Astrocyte (in vitro differentiated cells and primary cell): ENCODE results near the gene NABP1. TPM values are rescaled to one million over a fixed set of nuclear protein-coding genes. Genes with fewer than 3 reads are reported as not detected.

Source experiments
- DNase-seq: peaks from one replicate; pipeline ENCODE4 v3.0.0-alpha.2; 2010; ENCODE audit warnings: low read depth
- FAIRE-seq: peaks from 2 replicates; lab custom pipeline; 2011; peaks lifted over from hg19 to GRCh38; lab: Jason Lieb, UNC
- H2AFZ ChIP-seq: 2 replicates; pipeline ENCODE4 v1.6.0; 2012; ENCODE audit warnings: low read depth, low read length, inconsistent platforms
- H3K27ac ChIP-seq: 2 replicates; pipeline ENCODE4 v1.5.1; 2011; ENCODE audit warnings: low read depth, low read length, inconsistent platforms
- H3K27me3 ChIP-seq: 2 replicates; pipeline ENCODE4 v1.6.0; 2011; ENCODE audit warnings: low read length, inconsistent platforms; ENCODE audit not compliant: insufficient read depth
- H3K36me3 ChIP-seq: 2 replicates; pipeline ENCODE4 v1.5.1; 2011; ENCODE audit warnings: low read length, inconsistent platforms; ENCODE audit not compliant: insufficient read depth
- H3K4me1 ChIP-seq: 2 replicates; pipeline ENCODE4 v1.5.1; 2011; ENCODE audit warnings: low read length, inconsistent platforms; ENCODE audit not compliant: insufficient read depth
- H3K4me2 ChIP-seq: 2 replicates; pipeline ENCODE4 v1.6.0; 2012; ENCODE audit warnings: low read length, inconsistent platforms
- H3K4me3 ChIP-seq: 2 replicates; pipeline ENCODE4 v1.5.1; 2011; ENCODE audit warnings: low read depth, mild to moderate bottlenecking, low read length, inconsistent platforms; ENCODE audit not compliant: insufficient read depth
- H3K79me2 ChIP-seq: 2 replicates; pipeline ENCODE4 v1.6.0; 2012; ENCODE audit warnings: mild to moderate bottlenecking, low read length, inconsistent platforms; ENCODE audit not compliant: insufficient read depth
- H3K9ac ChIP-seq: 2 replicates; pipeline ENCODE4 v1.6.0; 2012; ENCODE audit warnings: mild to moderate bottlenecking, low read length, inconsistent platforms
- H3K9me3 ChIP-seq: 2 replicates; pipeline ENCODE4 v1.5.1; 2012; ENCODE audit warnings: low read depth, mild to moderate bottlenecking, low read length, inconsistent platforms; ENCODE audit not compliant: insufficient read depth
- H4K20me1 ChIP-seq: 2 replicates; pipeline ENCODE4 v1.6.0; 2012; ENCODE audit warnings: low read length, inconsistent platforms; ENCODE audit not compliant: insufficient read depth
- H3K27ac Mint-ChIP-seq: one replicate; pipeline ENCODE4 v1.8.0; 2021; ENCODE audit warnings: mild to moderate bottlenecking, mixed read lengths; ENCODE audit not compliant: unreplicated experiment
- H3K27me3 Mint-ChIP-seq: one replicate; pipeline ENCODE4 v1.8.0; 2021; ENCODE audit warnings: low read depth, mixed read lengths; ENCODE audit not compliant: unreplicated experiment
- H3K36me3 Mint-ChIP-seq: one replicate; pipeline ENCODE4 v1.8.0; 2021; ENCODE audit warnings: low read depth, mixed read lengths; ENCODE audit not compliant: unreplicated experiment
- H3K4me1 Mint-ChIP-seq: one replicate; pipeline ENCODE4 v1.8.0; 2021; ENCODE audit warnings: low read depth, mixed read lengths; ENCODE audit not compliant: unreplicated experiment
- H3K4me3 Mint-ChIP-seq: one replicate; pipeline ENCODE4 v1.8.0; 2021; ENCODE audit warnings: mild to moderate bottlenecking, moderate library complexity, mixed read lengths; ENCODE audit not compliant: unreplicated experiment
- H3K9me3 Mint-ChIP-seq: one replicate; pipeline ENCODE4 v1.8.0; 2021; ENCODE audit warnings: mild to moderate bottlenecking, mixed read lengths; ENCODE audit not compliant: unreplicated experiment
- EZH2 ChIP-seq: IDR thresholded peaks from 2 replicates; pipeline ENCODE4 v1.6.1; 2012; ENCODE audit warnings: mild to moderate bottlenecking, low read length, inconsistent platforms; ENCODE audit not compliant: insufficient read depth
- total RNA-seq: library from RNA; stranded (reverse); gene quantifications from 2 replicates; pipeline ENCODE4 v1.2.1, GENCODE V29; 2021
- TF ChIP-seq, protein P1 (sequence below): IDR thresholded peaks from 2 replicates; pipeline ENCODE4 v1.5.1; 2011; ENCODE audit warnings: low read depth, mild to moderate bottlenecking, inconsistent platforms, low read length, moderate library complexity; ENCODE audit not compliant: insufficient read depth

The NABP1 gene
- total RNA-seq, 1 donor from 2014 or later: 213 TPM

DNA sequence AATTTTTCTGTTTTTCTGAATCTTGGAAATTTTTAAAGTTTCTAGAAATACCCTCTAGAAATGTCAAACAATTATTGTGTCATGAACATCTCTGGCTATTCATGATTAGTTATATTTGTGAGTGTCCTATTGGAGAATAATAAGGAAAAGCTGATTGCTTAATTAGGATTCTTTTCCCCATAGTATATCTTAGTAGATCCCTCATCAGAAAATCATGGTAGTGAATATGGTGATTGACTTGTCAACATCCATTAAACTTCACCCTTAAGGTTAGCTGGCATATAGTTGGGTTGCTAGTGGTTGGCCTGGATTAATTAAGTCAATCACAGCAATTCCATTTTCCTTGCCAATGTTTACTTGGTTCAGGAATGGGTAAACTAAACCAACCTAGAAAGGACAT, 18.7 kb upstream of the NABP1 start:
- Histone ChIP-seq H4K20me1 (no peaks in the 10 kb centered on the region), H2AFZ (no peak overlapping the region), H3K27ac (no peak overlapping the region), H3K4me1 (no peaks in the 10 kb centered on the region), H3K27me3 (no peaks in the 10 kb centered on the region), H3K4me2 (no peak overlapping the region), H3K79me2 (no peaks in the 10 kb centered on the region), H3K9me3 (no peaks in the 10 kb centered on the region), H3K4me3 (no peak overlapping the region), H3K36me3 (no peaks in the 10 kb centered on the region), H3K9ac (no peak overlapping the region)
- DNase-seq: no peak
- no peak for TF ChIP-seq EZH2
- TF ChIP-seq, protein P1, sequence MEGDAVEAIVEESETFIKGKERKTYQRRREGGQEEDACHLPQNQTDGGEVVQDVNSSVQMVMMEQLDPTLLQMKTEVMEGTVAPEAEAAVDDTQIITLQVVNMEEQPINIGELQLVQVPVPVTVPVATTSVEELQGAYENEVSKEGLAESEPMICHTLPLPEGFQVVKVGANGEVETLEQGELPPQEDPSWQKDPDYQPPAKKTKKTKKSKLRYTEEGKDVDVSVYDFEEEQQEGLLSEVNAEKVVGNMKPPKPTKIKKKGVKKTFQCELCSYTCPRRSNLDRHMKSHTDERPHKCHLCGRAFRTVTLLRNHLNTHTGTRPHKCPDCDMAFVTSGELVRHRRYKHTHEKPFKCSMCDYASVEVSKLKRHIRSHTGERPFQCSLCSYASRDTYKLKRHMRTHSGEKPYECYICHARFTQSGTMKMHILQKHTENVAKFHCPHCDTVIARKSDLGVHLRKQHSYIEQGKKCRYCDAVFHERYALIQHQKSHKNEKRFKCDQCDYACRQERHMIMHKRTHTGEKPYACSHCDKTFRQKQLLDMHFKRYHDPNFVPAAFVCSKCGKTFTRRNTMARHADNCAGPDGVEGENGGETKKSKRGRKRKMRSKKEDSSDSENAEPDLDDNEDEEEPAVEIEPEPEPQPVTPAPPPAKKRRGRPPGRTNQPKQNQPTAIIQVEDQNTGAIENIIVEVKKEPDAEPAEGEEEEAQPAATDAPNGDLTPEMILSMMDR: no peak
- no peak overlapping the region for H3K4me3 Mint-ChIP-seq
- no peaks in the 10 kb centered on the region for H3K27me3 Mint-ChIP-seq
- H3K4me1 Mint-ChIP-seq: peaks cover 21% of the 10 kb centered on the region
- FAIRE-seq: no peak
- no peaks in the 10 kb centered on the region for H3K36me3 Mint-ChIP-seq
- no peak overlapping the region for H3K27ac Mint-ChIP-seq
- H3K9me3 Mint-ChIP-seq: no peaks in the 10 kb centered on the region

DNA sequence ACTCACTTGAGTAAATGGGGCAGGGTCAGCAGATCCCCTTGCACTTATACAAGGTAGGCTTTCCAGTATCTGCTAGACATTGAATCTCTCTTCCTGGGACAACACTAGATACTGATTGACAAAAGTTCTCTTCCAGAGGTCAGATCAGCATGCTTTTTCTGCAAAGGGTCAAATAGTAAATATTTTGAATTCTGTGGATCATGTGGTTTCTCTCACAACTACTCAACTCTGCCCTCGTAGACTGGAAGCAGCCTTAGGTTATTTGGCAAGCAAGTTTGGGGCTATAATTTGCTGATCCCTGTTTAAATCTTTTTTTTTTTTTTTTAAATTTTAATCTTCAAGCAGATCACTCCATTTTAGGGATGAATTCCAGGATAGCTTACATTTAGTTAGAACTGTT, 17.4 kb upstream of the NABP1 start:
- FAIRE-seq (no peak), DNase-seq (no peak)
- TF ChIP-seq EZH2: no peak
- TF ChIP-seq, protein P1: no peak
- Histone ChIP-seq H4K20me1 (no peaks in the 10 kb centered on the region), H3K9ac (no peak overlapping the region), H3K9me3 (no peaks in the 10 kb centered on the region), H3K4me1 (peaks cover 4% of the 10 kb centered on the region), H2AFZ (no peak overlapping the region), H3K27ac (no peak overlapping the region), H3K27me3 (no peaks in the 10 kb centered on the region), H3K79me2 (no peaks in the 10 kb centered on the region), H3K4me2 (no peak overlapping the region), H3K4me3 (no peak overlapping the region), H3K36me3 (no peaks in the 10 kb centered on the region)
- H3K36me3 Mint-ChIP-seq: peaks cover 2% of the 10 kb centered on the region
- peaks cover 2% of the 10 kb centered on the region for H3K9me3 Mint-ChIP-seq
- no peak overlapping the region for H3K4me3 Mint-ChIP-seq
- no peaks in the 10 kb centered on the region for H3K27me3 Mint-ChIP-seq
- H3K27ac Mint-ChIP-seq: no peak overlapping the region
- peaks cover 31% of the 10 kb centered on the region for H3K4me1 Mint-ChIP-seq

DNA sequence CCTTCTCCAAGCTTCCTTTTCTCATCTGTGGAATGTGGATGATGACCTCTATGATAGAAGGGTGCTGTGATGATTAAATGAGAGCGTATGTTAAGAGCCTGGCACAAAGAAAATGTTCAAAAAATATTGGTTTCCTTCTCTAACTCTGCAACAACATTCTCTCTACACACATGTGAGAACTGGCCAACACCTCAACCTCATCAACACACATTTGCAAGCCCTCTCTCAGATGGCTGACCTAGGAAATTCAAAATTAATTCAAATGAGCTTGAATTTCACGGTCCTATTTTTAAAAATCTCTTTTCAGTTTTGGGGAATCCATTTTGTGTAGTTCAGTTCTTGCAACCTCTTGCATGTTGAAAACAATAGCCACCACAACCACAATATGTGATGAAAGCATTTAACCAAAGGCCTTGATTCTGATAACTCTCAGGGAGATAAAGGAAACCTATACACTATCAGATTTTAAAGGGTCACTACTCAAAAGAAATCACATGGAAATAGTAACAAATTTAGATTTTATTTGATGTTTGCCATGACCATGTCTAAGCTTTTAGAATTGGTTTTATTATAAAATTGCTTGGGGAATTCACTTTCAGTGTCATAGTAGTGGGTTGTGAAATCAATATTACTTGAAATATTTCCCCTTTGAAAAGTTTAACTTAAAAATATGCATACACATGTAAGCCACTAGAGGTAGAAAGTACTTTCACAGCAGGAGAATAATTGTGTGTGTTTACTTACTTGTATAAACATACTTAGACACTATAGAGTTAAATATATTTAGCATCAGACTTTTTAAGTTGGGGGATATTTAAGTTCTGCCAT, 16.6 kb upstream of the NABP1 start:
- Histone ChIP-seq H3K4me2 (no peak overlapping the region), H2AFZ (no peak overlapping the region), H3K9ac (no peak overlapping the region), H3K79me2 (no peaks in the 10 kb centered on the region), H3K27me3 (no peaks in the 10 kb centered on the region), H3K4me1 (peaks cover 11% of the 10 kb centered on the region), H3K4me3 (no peak overlapping the region), H4K20me1 (no peaks in the 10 kb centered on the region), H3K27ac (no peak overlapping the region), H3K36me3 (no peaks in the 10 kb centered on the region), H3K9me3 (no peaks in the 10 kb centered on the region)
- Mint-ChIP-seq H3K4me1 (peaks cover 37% of the 10 kb centered on the region), H3K27ac (peak overlapping the region; percentile 70), H3K9me3 (peaks cover 2% of the 10 kb centered on the region), H3K4me3 (no peak overlapping the region), H3K27me3 (no peaks in the 10 kb centered on the region), H3K36me3 (peaks cover 2% of the 10 kb centered on the region)
- no peak for FAIRE-seq
- TF ChIP-seq EZH2: no peak
- TF ChIP-seq, protein P1: no peak
- no peak for DNase-seq
